ENCODE data around the gene STK36.

DNA sequence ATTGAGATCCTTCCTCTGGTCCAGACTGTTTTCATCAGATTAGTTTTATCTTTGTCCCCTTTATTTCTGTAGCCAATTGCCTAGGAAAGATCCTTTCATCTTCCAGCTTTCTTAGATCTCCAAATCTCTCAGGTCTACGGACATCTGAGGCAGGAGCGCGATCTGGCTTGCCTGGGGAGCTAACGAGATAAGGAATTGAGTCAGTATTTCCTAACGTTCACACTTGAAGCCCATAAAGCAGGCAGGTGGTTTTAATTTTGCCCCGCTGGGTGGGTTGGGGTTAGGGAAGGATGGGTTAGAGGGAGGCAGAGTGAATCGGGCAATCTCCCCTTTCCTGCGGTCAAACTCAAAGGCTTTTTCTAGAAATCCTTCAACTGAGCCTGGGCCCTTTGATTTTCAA, 38.0 kb downstream of the STK36 start:
- TF ChIP-seq, protein P1, sequence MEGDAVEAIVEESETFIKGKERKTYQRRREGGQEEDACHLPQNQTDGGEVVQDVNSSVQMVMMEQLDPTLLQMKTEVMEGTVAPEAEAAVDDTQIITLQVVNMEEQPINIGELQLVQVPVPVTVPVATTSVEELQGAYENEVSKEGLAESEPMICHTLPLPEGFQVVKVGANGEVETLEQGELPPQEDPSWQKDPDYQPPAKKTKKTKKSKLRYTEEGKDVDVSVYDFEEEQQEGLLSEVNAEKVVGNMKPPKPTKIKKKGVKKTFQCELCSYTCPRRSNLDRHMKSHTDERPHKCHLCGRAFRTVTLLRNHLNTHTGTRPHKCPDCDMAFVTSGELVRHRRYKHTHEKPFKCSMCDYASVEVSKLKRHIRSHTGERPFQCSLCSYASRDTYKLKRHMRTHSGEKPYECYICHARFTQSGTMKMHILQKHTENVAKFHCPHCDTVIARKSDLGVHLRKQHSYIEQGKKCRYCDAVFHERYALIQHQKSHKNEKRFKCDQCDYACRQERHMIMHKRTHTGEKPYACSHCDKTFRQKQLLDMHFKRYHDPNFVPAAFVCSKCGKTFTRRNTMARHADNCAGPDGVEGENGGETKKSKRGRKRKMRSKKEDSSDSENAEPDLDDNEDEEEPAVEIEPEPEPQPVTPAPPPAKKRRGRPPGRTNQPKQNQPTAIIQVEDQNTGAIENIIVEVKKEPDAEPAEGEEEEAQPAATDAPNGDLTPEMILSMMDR (IDR thresholded peaks at IDR 0.05), result no peak
- TF ChIP-seq POLR2A (IDR thresholded peaks at IDR 0.05) (no peak), EP300 (IDR thresholded peaks at IDR 0.05) (no peak), POLR2AphosphoS5 (IDR thresholded peaks at IDR 0.05) (no peak)

All from gastroesophageal sphincter (tissue), 3 donors.